SK-N-SH treated with all-trans-retinoic acid at 6 μM for 48 hours (cell line): ENCODE measurements around the gene STXBP2.

ENCODE experiments used
- ARNTL ChIP-seq: fragments of 450-650 bp; formaldehyde crosslinking; IDR thresholded peaks from 2 replicates; pipeline ENCODE4 v1.5.0; 2020; ENCODE audit warnings: low read depth, mild to moderate bottlenecking, moderate library complexity, borderline replicate concordance
- PPARA ChIP-seq: fragments of 250-450 bp; sonication (Bioruptor Pico); IDR thresholded peaks from 2 replicates; pipeline ENCODE4 v1.5.0; 2020; ENCODE audit warnings: mild to moderate bottlenecking, borderline replicate concordance
- TSHZ2 ChIP-seq: fragments of 250-450 bp; sonication (Bioruptor Pico); IDR thresholded peaks from 2 replicates; pipeline ENCODE4 v1.5.0; 2020; ENCODE audit warnings: mild to moderate bottlenecking, moderate library complexity
- ZFP3 ChIP-seq: fragments of 250-450 bp; sonication (Bioruptor Pico); IDR thresholded peaks from 2 replicates; pipeline ENCODE4 v1.5.0; 2020; ENCODE audit warnings: mild to moderate bottlenecking, moderate library complexity
- TF ChIP-seq, protein P1 (sequence below): fragments of 250-450 bp; sonication (Bioruptor Pico); IDR thresholded peaks from 2 replicates; pipeline ENCODE4 v1.5.1; 2020; ENCODE audit warnings: low read depth, mild to moderate bottlenecking, moderate library complexity
- TF ChIP-seq, protein P2 (sequence below): fragments of 250-450 bp; sonication (Bioruptor Pico); IDR thresholded peaks from 2 replicates; pipeline ENCODE4 v1.8.0; 2020; ENCODE audit warnings: mild to moderate bottlenecking, moderate library complexity, borderline replicate concordance

- TF ChIP-seq TSHZ2 (no peak), ARNTL (CRISPR knock-in tag) (no peak), PPARA (CRISPR knock-in tag) (no peak), ZFP3 (CRISPR knock-in tag) (no peak)
- TF ChIP-seq, protein P1, sequence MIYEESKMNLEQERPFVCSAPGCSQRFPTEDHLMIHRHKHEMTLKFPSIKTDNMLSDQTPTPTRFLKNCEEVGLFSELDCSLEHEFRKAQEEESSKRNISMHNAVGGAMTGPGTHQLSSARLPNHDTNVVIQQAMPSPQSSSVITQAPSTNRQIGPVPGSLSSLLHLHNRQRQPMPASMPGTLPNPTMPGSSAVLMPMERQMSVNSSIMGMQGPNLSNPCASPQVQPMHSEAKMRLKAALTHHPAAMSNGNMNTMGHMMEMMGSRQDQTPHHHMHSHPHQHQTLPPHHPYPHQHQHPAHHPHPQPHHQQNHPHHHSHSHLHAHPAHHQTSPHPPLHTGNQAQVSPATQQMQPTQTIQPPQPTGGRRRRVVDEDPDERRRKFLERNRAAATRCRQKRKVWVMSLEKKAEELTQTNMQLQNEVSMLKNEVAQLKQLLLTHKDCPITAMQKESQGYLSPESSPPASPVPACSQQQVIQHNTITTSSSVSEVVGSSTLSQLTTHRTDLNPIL (CRISPR knock-in tag) = no peak
- TF ChIP-seq, protein P2, sequence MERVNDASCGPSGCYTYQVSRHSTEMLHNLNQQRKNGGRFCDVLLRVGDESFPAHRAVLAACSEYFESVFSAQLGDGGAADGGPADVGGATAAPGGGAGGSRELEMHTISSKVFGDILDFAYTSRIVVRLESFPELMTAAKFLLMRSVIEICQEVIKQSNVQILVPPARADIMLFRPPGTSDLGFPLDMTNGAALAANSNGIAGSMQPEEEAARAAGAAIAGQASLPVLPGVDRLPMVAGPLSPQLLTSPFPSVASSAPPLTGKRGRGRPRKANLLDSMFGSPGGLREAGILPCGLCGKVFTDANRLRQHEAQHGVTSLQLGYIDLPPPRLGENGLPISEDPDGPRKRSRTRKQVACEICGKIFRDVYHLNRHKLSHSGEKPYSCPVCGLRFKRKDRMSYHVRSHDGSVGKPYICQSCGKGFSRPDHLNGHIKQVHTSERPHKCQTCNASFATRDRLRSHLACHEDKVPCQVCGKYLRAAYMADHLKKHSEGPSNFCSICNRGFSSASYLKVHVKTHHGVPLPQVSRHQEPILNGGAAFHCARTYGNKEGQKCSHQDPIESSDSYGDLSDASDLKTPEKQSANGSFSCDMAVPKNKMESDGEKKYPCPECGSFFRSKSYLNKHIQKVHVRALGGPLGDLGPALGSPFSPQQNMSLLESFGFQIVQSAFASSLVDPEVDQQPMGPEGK (CRISPR knock-in tag) = no peak
Measured at GRCh38 chr19:7655581-7655980, 18.7 kb downstream of the STXBP2 start.
